Measurements from ENCODE around the gene PRAMEF10. TPM values are rescaled to one million over a fixed set of nuclear protein-coding genes. Genes with fewer than 3 reads are reported as not detected.
"Not testable (repeated sequence)": the region's sequence is repeated elsewhere in the genome, so short reads cannot be mapped to it uniquely, and the experiment has no call there.

Gene PRAMEF10
- not detected for total RNA-seq

GRCh38 chr1:12898170-12898569 is at the start of gene PRAMEF10:
PRAMEF10 (minus strand) TSS chr1:12898270; CDS start chr1:12895847, 2,423 bp downstream.
- H3K36me3 ChIP-seq; intact Hi-C loops (cut with DNase I); DNase-seq (ENCODE audit: low spot score in 2 of 2); H3K9me3 ChIP-seq; H3K4me1 ChIP-seq; H3K27ac ChIP-seq; H3K27me3 ChIP-seq; H3K4me3 ChIP-seq: not testable (repeated sequence)

- H3K4me1 ChIP-seq; H3K27me3 ChIP-seq; H3K36me3 ChIP-seq; H3K4me3 ChIP-seq; H3K9me3 ChIP-seq; intact Hi-C loops (cut with DNase I); DNase-seq (ENCODE audit: low spot score in 2 of 2); H3K27ac ChIP-seq: not testable (repeated sequence)
These were observed 49.4 kb upstream of the PRAMEF10 start, which contains the start of gene PRAMEF6 for GRCh38 chr1:12947480-12947879. PRAMEF6 (minus strand) TSS chr1:12947580; CDS start chr1:12942518, 5,062 bp downstream.

- H3K36me3 ChIP-seq; H3K4me3 ChIP-seq; H3K9me3 ChIP-seq; H3K27ac ChIP-seq; H3K4me1 ChIP-seq; H3K27me3 ChIP-seq; DNase-seq (ENCODE audit: low spot score in 2 of 2); intact Hi-C loops (cut with DNase I): not testable (repeated sequence)
These were observed 26.3 kb upstream of the PRAMEF10 start for GRCh38 chr1:12924368-12924767.

GRCh38 chr1:12921749-12922148 is 23.7 kb upstream of the PRAMEF10 start:
- H3K4me3 ChIP-seq; H3K9me3 ChIP-seq; H3K4me1 ChIP-seq; H3K36me3 ChIP-seq; H3K27me3 ChIP-seq; DNase-seq (ENCODE audit: low spot score in 2 of 2); H3K27ac ChIP-seq; intact Hi-C loops (cut with DNase I): not testable (repeated sequence)

GRCh38 chr1:12916310-12916709 is 18.2 kb upstream of the PRAMEF10 start, which contains the start of gene PRAMEF7:
PRAMEF7 (plus strand) TSS chr1:12916610; CDS start chr1:12917693, 1,083 bp downstream.
- H3K36me3 ChIP-seq; DNase-seq (ENCODE audit: low spot score in 2 of 2); H3K4me3 ChIP-seq; intact Hi-C loops (cut with DNase I); H3K27me3 ChIP-seq; H3K9me3 ChIP-seq; H3K27ac ChIP-seq; H3K4me1 ChIP-seq: not testable (repeated sequence)

GRCh38 chr1:12903793-12904572 is 5.9 kb upstream of the PRAMEF10 start:
- H3K36me3 ChIP-seq; H3K4me1 ChIP-seq; intact Hi-C loops (cut with DNase I); H3K9me3 ChIP-seq; H3K27me3 ChIP-seq; DNase-seq (ENCODE audit: low spot score in 2 of 2); H3K27ac ChIP-seq; H3K4me3 ChIP-seq: not testable (repeated sequence)

GRCh38 chr1:12899186-12899585 is 1.1 kb upstream of the PRAMEF10 start:
- H3K4me3 ChIP-seq = not testable (repeated sequence)

GRCh38 chr1:12886101-12886500 is 12.0 kb downstream of the PRAMEF10 start, which contains the start of gene PRAMEF4:
PRAMEF4 (minus strand) TSS chr1:12886201; CDS start chr1:12883394, 2,807 bp downstream.
- H3K27ac ChIP-seq; intact Hi-C loops (cut with DNase I); DNase-seq (ENCODE audit: low spot score in 2 of 2); H3K4me3 ChIP-seq; H3K27me3 ChIP-seq; H3K9me3 ChIP-seq; H3K4me1 ChIP-seq; H3K36me3 ChIP-seq: not testable (repeated sequence)

More at GRCh38 chr1:12899186-12899585, 1.1 kb upstream of the PRAMEF10 start:
- H3K36me3 ChIP-seq; H3K9me3 ChIP-seq; H3K27ac ChIP-seq; H3K27me3 ChIP-seq; DNase-seq (ENCODE audit: low spot score in 2 of 2); intact Hi-C loops (cut with DNase I); H3K4me1 ChIP-seq: not testable (repeated sequence)

- H3K4me3 ChIP-seq; H3K36me3 ChIP-seq; H3K4me1 ChIP-seq; H3K27ac ChIP-seq; H3K27me3 ChIP-seq; intact Hi-C loops (cut with DNase I); H3K9me3 ChIP-seq; DNase-seq (ENCODE audit: low spot score in 2 of 2): not testable (repeated sequence)
These were observed 19.6 kb downstream of the PRAMEF10 start for GRCh38 chr1:12878453-12878852.

- H3K36me3 ChIP-seq; intact Hi-C loops (cut with DNase I); H3K27me3 ChIP-seq; H3K27ac ChIP-seq; H3K4me1 ChIP-seq; H3K4me3 ChIP-seq; H3K9me3 ChIP-seq; DNase-seq (ENCODE audit: low spot score in 2 of 2): not testable (repeated sequence)
These were observed 34.8 kb downstream of the PRAMEF10 start for GRCh38 chr1:12863131-12863880.

- H3K4me3 ChIP-seq; H3K9me3 ChIP-seq; H3K4me1 ChIP-seq; DNase-seq (ENCODE audit: low spot score in 2 of 2); H3K36me3 ChIP-seq; H3K27me3 ChIP-seq; intact Hi-C loops (cut with DNase I); H3K27ac ChIP-seq: not testable (repeated sequence)
These were observed 41.3 kb downstream of the PRAMEF10 start, which contains the start of gene PRAMEF2 for GRCh38 chr1:12856786-12857185. PRAMEF2 (plus strand) TSS chr1:12857086; CDS start chr1:12859010, 1,924 bp downstream.
